CD4-positive, alpha-beta T cell treated with Interleukin-1 beta for 1 hour (primary cell): ENCODE data around the gene MMRN2.
"Not testable (repeated sequence)": the region's sequence is repeated elsewhere in the genome, so short reads cannot be mapped to it uniquely, and the experiment has no call there.

Source experiments
- DNase-seq, 2 donors: peaks; one replicate each; pipeline ENCODE4 v3.0.0-alpha.2; 2020 to 2022

The MMRN2 gene

GRCh38 chr10:86956848-86957448, 467 bp downstream of the MMRN2 start:
- DNase-seq, result no peak

DNA sequence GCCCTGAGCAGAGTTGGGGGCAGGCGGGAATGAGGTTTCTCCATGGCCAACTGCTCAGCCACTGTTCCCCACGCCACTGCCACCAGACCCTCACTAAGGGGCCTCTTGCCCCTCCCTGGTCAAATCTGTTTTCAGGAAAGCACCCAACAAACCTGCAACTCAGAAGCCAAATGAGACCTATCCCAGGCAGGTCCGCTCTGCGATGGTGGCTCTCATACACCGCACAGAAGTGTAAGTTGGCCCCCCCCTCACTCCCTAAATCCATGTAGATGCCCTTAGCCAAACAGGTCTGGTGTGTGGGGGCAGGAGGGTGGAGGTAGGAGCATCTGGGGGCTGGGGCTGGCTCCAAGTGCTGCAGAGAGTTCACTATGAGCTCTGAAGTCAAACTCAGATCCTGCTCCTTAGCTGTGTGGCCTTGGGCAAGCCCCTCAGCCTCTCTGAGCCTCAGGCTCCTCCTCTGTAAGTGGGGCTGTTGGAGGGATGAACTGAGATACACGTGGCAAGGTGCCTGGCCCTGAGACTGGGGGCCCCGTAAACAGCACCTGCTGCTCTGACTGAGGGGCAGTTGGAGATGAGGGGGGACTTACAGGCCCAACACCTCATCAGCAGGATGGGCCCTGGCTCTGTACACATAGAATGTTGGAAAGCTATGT, 1.1 kb downstream of the MMRN2 start:
- no peak for DNase-seq

- no peak for DNase-seq
Observed at GRCh38 chr10:86955501-86956194, 1.8 kb downstream of the MMRN2 start.

DNA sequence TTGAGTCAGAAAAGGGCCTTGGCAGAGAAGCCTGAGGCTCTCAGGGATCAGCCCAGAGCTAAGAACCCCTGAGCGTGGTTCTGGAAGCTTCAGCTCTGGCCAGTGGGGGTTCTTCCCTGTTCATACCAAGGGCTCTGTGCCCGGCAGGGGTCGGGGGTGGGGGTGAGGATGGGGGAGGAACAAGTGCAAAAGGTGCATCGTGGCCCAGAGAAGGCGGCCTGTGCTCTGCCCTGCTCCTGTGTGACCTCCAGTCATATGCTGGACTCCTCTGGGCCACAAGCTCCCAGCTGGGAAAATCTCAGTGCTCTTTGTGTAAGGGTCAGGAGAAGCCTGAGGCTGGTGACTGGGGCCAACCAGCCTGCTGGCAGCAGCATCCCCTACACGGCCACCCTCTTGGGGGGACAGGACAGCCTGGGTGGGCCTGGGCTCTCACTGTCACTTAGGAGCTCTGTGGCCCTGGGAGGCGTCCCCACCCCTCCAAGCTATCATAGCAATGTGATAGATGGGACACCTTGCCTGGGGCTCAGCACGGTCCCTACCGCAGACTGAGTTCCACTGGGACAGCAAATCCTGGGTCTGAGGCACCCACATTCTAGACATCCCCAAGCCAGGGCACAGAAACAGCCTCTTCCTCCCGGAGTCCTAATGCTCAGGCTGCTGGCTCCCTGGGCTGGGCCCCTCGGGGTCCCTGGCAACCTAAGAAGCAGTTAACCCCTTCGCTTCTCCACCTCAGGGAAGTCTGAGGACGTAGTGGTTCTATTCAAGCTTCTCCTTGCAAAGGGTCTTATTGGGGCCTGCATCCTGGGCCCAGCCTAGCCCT, 2.5 kb downstream of the MMRN2 start:
- no peak for DNase-seq

DNA sequence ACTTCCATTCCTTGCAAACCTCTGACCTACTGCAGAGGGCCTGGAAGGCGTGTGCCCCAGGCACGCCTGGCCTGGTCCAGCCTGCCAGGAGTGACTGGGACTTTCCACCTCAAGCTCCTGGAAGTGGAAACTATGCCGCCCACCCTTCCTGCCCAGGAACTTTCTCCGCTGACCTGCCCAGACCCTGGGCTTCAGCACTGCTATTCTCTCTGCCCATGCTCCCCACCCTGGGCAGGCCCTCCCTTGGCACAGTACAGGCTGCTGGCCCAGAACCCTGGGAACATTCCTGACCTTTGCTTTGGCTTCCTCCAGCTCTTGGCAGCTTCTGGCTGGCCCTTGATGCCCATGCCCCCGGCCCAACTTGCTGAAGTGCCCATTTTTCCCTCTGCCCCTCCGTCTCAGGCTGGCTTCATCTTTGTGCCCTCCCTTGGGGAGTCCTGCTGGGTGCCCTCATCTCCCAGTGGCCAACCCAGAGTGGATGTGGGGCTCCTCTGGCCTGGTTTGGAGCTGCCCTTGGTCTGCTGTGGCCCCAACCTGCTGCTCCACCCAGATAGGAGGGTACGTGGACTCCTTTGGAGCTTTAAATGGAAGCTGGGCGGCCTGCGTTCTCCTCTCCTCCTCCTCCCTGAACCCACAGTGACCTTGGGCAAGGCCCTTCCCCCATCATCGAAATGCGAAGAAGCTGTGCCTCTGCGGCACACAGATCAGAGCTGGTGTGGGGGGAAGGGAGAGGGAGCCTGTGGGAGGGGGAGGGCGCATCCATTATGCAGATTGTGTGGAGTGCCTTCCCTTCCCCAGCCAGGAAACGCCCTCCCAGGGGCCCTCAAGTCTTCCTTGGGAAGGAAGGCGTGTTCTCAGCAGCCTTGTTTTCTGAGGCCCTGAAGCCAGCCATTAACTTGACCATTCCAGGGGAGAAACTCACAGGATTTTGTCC, 3.4 kb downstream of the MMRN2 start:
- DNase-seq, result no peak

DNA sequence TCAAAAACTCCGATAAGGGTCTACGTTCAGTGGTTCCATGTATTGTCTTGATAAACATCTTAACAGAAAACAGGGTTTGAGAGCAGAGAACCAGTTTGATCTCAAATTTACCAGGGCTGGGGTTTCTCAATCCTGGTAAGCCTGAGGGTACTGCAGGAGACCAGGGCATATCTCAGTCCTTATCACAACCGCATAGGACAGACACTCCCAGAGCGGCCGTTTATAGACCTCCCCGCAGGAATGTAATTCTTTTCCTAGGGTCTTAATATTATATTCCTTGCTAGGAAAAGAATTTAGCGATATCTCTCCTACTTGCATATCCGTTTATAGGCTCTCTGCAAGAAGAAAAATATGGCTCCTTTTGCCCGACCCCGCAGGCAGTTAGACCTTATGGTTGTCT, 4.7 kb downstream of the MMRN2 start:
- DNase-seq, result not testable (repeated sequence)

DNA sequence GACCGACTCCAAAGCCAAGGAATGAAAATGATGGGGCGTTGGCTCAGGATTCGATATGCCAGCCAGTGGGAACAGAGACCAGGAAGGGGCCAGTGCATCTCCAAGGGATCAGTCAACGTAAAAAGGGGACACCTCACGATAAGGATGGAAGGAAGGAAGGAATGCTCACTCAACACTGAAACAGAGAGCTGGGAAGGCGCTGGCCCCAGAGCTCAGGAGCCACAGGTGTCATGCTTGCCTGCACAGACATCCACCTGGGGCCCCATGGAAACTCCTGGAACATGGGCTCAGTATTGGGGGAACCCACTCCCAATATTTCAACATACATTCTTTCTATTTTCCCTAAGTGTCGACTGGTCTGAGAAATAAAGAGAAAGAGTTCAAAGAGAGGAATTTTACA, 5.3 kb downstream of the MMRN2 start:
- no peak for DNase-seq

DNA sequence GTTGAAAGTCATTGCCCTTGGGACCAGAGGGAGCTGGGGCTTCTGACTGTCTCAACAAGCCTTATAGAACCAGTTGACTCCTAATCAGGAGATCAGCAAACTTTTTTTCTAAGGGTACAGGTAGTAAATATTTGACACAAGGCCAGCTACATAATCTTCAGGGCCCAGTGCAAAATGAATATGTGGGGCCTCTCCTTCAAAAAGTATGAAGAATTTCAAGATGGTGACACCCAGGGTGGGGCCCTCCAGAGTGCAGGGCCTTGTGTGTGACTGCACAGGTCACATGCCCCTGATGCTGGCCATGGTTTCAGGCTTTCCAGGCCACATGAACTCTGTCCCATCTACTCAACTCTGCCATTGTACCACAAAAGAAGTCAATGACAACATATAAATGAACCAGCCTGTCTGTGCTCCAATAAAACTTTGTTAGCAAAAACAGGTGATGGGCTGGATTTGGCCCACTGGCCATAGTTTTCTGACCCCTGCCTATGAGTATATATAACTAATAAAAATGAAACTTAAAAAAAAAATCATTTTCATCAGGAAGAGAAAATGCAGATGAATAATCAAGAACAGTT, 6.1 kb downstream of the MMRN2 start:
- DNase-seq, result no peak

DNA sequence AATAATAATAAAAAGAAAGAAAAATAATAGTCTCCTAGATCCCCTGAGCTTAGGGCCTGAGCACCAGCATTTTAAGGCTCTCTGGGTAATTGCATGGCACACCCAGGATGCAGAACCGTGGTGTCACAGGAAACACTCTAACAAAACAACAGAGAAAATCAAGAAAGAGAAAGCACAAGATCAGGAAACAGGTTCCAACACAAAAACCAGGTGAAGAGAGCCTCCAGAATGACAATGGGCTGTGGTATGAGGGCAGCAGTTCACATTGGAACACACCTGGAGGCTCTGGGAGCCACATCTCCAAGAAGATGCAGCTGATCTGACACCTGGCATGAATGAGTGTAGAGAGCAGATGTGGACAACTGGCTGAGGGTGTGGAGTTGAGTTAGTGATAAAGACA, 7.1 kb downstream of the MMRN2 start:
- DNase-seq, result peak in 1 of 2 donors; percentile 18

- DNase-seq, result not testable (repeated sequence)
Observed at GRCh38 chr10:86947806-86948205, 9.6 kb downstream of the MMRN2 start.

DNA sequence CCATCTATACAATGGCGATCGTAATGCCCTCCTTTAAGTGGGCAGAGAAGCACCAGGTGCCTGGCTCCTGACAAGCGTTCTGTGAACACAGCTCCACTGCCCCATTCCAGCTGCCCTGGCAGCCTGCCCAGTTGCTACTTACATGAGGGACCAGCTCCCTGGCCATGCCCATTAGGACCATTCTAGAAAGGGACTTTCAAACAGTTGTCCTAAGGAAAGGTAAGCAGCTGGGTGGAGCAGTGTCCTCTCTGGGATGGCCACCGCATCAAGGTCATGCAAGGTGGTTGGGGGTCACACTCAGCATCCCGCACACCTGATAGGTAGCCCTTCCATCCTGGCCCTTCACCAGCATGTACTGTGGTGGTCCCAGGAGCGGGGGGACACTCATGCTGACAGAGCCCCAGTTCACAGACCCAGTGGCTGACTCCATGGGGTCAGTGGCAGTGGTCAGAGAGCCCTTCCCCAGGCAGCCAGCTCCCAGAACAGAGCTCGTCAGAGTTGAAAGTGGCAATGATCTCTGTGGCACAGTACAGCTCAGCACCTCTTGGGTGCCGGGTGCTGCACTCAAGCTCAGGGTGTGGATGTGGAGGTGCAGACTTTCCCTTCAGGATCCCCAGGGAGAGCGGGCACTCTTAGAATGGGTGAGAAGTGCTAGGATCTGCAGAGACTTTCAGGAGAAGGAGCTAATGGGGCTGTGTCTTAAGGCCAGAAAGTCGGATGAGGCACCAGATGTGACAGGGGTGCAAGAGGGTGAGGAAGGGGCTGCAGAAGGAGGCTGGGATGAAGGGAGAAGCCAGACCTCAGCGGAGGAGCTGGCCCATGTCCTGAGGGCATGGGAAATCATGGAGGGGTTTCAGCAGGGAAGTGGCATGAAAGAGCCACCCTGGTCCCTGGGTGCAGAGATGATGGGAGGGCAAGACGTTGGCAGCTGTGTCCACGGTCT, 10.9 kb downstream of the MMRN2 start:
- no peak for DNase-seq

- DNase-seq, result no peak
Observed at GRCh38 chr10:86945361-86946212, 11.8 kb downstream of the MMRN2 start.

GRCh38 chr10:86944907-86945306, 12.5 kb downstream of the MMRN2 start:
- no peak for DNase-seq

DNA sequence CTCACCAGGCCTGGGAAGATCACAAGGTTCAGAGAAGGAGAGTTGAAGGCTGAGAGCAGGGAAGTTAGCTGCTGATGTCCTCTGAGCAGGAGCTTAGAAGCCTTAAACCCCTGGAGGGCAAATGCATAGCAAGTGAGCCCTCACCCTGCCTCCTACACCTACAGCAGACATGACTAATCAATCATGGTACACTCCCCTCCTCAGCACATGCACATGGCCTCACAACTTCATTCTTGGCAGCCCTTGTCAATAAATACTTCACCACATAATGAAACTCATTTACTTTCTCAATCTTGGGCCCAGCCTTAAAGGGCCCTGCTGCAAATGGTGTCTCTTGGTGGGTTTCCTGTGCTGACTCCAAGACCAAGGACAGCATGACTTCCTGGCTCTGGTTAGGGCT, 12.9 kb downstream of the MMRN2 start:
- DNase-seq, result no peak

DNA sequence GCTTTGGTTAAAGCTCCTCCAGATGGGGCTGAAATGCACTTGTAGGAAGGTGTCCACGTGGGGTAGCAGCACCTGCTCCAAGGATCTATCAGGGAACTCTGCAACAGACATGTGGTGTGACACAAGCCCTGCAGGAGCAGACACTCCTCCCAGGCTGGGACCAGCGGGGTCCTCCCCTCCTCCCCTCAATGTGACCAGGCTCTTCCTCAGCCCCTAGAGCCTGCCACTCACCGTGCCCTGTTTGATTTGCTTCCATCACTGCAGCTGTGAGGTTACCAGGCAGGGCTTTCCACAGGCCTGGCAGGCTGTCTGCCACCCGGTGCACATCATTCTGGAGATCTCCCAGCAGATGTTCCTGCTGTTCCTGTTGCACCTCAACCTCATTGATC, 13.4 kb downstream of the MMRN2 start:
- DNase-seq, result no peak

DNA sequence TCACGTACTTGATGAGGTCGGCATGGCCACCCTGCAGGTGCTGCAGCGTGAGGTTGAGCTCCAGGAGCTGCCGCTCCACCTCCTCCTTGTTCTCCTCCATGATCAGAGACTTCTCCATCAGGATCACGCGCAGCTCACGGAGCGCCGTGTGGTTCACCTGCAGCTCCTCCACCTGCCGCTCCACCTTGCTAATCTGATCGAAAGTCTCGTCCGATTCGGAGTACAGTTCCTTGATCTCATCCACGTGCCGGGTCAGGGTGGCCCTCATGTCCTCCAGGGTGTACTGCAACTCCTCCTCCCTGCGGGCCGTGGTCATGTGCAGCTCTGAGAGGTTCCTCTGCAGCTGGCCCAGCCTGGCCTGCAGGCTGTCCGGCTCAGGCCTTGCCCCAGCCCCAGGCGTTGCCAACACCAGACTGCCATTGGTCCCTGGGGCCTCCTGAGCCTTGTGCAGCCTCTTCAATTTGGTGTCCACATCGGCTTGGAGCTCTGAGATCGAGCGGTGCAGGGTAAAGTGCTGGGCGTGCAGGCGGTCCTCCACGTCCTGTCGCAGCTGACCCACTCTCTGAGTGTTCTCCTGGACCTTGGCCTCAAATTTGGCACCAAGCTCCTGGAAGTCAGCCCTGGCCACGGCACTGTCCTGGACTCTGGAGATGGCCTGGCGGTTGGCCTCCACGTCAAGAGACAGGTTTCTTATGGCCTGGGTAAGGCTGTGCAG, 13.9 kb downstream of the MMRN2 start:
- DNase-seq, result no peak

GRCh38 chr10:86942441-86943315, 14.7 kb downstream of the MMRN2 start:
- no peak for DNase-seq

DNA sequence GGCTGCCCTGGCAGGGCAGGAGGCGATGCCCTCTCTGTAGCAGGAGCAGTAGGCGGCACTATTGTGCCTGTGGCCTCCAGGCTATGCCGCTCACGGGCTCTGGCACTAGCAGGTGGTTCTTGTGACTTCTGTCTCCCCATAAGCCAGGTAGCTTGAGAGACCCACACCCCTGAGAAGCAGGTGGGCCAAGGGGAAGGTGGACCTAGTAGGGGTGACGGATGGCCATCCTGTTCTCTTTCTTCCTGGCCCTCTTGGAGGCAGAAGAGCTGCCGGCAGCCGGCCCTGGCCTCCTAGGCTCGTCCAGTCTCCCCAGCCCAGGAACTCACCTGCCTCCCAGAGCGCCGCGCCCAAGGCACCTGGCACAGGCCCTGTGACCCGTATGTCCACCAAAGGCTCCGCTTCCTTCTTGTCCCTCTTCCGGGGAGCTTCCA, 15.4 kb downstream of the MMRN2 start:
- no peak for DNase-seq
